GM18511 (cell line): ENCODE data around the gene POPDC2.

Experiments
- ATAC-seq: cut with Tn5 transposase; IDR thresholded peaks from one replicate; pipeline ENCODE4 v1.9.1; 2021; ENCODE audit warnings: mild to moderate bottlenecking, moderate library complexity; ENCODE audit not compliant: unreplicated experiment

Gene POPDC2

GRCh38 chr3:119642746-119643473 is 17.5 kb downstream of the POPDC2 start:
- no peak for ATAC-seq

- ATAC-seq = no peak
Observed at GRCh38 chr3:119641416-119641815, 19.0 kb downstream of the POPDC2 start.

DNA sequence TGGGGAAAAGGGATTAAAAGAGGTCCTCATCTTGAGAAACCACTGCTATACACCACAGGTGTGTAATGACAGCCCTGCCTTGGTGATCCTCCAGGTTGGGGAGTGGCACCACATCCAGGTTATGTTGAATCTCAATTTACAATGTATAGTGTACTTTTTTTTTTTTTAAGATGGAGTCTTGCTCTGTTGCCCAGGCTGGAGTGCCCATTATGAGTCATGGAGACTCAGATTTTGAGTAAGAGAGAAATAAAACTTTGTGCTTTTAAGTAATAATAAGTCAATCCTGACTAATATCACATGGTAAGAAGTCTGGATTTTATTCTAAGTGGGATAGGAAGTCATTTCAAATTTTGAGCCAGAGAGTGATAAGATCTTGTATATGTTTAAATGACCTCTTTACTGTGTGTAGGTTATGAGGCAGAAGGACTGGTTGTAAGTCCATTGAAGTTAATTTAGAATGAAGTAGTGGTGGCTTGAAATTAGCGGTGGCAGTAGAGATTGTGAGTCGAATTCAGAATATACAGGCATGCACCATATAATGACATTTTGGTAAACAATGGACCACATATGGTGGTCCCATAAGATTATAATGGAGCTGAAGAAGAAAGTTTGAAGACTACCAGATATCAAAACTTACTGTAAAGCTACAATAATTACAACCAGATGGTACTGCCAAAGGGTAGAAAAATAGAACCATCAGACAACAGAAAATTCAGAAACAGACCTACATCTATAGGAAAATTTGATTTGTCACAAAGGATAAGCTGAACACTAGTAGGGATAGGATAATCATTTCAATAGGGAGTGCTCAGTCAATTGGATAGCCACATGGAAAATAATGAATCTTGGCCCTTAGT is 20.7 kb downstream of the POPDC2 start:
- ATAC-seq = peak; percentile 14

DNA sequence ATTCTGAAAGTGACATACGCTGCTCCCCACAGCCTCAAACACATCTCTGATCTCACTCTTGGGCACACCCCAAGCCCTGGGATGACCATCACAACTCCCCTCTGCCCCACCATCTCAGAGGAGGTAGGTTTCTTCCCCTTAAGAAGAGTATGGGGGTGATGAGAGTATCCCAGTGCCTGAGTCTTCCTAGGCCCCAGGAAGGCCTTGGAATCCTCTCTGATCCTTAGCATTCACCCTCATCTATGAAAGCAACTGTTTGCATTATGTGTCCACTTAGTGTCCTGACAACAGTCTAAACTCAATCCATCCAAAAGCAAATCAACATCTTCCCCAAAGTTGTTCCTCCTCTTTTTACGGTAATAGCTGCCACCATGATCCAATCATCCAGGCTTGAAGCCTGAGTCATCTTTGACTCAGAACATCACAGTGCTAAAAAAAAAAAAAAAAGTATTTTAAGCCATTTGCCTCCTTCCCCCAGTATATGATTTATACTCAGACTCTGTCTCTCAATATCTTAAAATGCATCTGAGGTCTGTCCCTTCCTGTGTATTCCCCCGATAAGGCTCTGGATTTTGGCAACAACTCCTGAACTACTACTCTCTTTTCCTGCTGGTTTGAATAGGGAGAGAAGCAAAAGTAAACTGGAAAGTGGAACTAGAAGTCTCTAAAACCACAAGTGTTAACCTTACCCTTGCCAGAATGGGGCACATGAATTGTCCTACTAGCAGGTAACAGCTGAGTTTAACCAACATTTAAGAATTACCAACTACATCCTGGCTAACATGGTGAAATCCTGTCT is 22.5 kb downstream of the POPDC2 start:
- ATAC-seq = peak; percentile 47

DNA sequence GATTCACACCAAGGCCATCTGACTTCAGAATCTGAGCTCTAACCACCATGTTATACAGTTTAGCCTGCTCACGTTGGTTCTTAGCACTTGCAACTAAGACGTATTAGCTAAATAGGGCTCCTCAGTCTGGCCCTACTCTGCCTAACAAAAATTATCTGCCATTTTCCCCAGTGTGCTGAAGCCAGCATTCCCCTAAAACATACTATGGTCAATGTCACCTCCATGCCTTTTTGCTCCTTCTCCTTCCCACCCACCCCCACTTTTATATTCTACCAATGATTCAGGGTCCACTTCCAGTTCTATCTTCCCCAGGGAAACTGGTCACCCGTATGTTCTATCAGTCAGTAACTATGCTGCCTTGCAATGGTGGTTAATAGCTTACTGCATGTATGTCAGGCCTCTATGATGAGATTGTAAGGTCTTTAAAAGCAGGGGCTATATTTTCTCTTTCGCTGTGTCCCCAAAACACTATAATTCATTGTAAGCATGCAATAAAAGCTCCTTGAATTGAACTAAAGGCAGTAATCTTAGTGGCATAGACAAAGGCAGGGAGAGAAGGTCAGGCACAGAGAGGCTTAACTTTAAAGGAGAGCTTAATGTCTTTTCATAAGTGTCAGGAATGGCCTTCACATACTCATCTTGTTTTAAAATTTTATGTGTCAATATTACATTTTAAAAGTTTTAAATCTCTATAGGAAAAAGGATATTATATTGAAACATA is 23.3 kb downstream of the POPDC2 start:
- ATAC-seq = no peak

- no peak for ATAC-seq
Observed at GRCh38 chr3:119636249-119636648, 24.1 kb downstream of the POPDC2 start.

- ATAC-seq = no peak
Observed at GRCh38 chr3:119635719-119636118, 24.7 kb downstream of the POPDC2 start.

DNA sequence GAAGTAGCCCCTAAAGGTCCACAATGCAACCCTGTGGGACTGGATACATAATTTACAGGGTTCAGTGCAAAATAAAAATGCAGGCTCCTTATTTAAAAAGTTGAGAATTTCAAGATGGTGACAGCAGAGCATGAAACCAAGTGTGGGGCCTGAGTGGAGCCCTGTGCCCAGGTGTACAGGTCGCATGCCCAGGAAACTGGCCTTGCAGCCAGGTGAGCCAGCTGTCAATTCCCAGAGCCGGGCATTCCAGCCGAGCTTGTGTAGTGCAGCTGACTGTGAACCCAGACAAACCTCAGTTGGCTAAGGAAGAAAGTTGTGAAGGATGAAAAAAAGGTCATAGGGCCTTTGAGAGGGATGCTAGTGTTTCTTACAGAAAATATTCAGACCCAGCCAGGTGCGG is 27.6 kb downstream of the POPDC2 start:
- no peak for ATAC-seq

- ATAC-seq = no peak
Observed at GRCh38 chr3:119632216-119632615, 28.2 kb downstream of the POPDC2 start.

DNA sequence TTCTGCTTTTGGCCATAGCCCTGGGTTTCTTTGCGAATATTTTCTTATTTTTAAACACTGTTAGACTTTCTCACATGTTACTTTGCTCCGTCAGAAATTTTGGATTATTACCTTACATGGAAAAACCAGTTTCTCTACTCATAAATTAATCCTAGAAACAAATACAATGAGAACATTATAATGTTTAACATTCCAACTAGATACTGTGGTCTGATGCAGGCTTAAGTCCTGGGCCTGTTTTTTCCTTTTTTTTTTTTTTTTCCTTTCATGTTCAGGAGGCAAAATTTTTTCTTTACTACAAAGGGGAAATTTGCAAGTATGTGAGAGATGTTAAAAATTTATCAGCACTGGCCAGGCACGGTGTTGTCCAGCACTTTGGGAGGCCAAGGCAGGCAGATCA is 28.9 kb downstream of the POPDC2 start:
- no peak for ATAC-seq

DNA sequence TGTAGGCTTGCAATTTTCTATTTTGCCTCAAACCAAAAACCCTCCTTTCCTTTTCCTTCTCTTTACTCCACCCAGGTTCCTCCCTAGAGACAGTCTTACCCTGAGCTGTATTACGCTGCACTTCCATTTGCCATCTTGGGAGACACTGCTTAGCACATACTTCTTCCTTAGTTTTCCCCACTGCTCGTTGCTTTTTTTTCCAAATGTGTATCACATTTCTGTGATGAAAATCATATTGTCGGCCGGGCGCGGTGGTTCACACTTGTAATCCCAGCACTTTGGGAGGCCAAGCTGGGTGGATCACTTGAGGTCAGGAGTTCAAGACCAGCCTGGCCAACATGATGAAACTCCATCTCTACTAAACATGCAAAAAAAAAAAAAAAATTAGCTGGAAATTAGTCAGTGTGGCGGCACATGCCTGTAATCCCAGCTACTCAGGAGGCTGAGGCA is 29.5 kb downstream of the POPDC2 start:
- ATAC-seq = no peak

DNA sequence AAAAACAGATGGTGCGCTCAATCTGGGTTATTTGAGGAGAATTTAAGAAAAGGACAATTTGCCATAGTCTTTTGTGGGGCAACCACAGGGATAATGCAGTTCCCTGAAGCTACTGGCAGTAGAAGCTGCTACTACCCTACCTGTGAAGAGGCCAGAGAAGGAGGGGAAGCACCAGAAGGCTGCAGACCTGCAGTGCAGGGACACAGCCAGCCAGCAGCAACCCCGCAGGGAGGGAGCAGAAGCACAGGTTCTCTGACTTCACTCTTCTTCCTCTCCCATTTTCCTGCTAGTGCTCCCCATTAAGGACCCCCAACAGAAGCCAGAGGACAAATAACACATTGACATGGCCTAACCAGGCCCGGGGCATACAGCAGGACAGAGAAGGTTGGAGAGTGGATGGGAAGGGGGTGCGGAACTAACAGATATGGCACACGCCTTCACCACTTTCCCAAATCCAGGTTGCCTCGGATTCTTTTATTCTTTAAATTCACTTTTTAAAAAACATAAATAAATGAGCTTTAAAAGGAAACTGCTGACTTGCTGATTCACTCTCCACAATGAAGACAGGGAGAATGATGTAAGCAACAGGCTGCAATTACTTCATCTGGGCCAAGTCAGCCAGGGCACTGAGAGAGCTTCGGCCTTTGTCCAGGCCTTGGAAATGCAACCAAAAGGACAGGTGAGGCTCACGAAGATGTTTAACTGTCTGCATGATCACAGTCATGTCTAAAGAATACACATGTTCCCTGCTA is 30.1 kb downstream of the POPDC2 start:
- ATAC-seq = no peak

GRCh38 chr3:119628816-119629445 is 31.5 kb downstream of the POPDC2 start:
- peak; percentile 38 for ATAC-seq

DNA sequence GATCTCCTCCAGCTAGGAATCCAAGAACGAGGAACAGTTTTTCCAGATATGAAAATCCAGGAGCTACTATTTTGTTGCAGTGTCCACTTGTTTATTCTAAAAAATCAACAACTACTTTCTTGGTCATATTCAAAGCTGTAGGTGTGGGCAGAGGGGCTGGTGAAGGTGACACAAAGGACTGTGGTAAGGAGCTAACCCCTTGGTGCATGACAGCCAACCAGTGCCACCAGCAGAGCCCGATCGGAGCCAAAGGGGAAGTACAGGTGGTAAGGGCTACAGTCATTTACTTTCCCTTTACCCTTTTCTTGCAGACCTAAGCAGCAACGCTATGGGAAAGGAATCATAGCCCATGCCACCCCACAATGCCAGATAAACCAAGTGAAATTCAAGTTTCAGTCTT is 32.0 kb downstream of the POPDC2 start:
- peak; percentile 82 for ATAC-seq

DNA sequence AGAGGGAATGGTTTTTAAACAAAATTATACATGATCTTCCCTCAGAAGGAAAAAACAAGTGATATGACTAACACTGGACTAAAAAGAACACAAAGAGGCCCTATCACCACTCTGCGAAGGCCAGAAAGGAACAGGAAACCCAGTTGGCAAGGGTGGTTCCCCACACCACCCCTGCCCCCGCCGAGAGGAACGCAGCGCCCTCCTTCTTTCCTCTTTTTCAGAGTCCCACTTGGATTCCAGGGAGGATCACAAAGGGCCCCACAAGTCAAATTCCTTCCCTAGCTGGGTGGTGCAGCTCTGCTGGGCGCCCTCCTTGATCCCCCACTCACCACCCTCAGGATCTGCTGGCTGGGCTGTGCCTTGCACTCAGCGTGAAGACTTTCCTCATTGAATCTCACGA is 32.9 kb downstream of the POPDC2 start:
- ATAC-seq = no peak

- no peak for ATAC-seq
Observed at GRCh38 chr3:119626196-119626595, 34.2 kb downstream of the POPDC2 start.

- no peak for ATAC-seq
Observed at GRCh38 chr3:119625451-119626153, 34.8 kb downstream of the POPDC2 start.

- ATAC-seq = no peak
Observed at GRCh38 chr3:119624002-119624720, 36.2 kb downstream of the POPDC2 start.
